SK-MEL-5 (cell line): ENCODE measurements around the gene MEIS3. TPM values are rescaled to one million over a fixed set of nuclear protein-coding genes. Genes with fewer than 3 reads are reported as not detected.

Source experiments
- DNase-seq: peaks from one replicate; pipeline ENCODE4 v3.0.0-alpha.2; 2016; ENCODE audit warnings: low read depth, low spot score
- in situ Hi-C: cut with HindIII; loops from 2 replicates; pipeline ENCODE4 v1.10.0; 2016; ENCODE audit warnings: low sequenced_read_pairs, high pct_unique_total_duplicates, low pct_unique_long_range_greater_than_20kb
- total RNA-seq: library from RNA; depleted of rRNA; stranded (reverse); fragments of >200 nt; shearing (Covaris generic); gene quantifications from 2 replicates; pipeline ENCODE4 v1.2.3, GENCODE V29; 2014

Gene MEIS3
- total RNA-seq, 1 experiment from 2014 or later = 20.0 TPM

DNA sequence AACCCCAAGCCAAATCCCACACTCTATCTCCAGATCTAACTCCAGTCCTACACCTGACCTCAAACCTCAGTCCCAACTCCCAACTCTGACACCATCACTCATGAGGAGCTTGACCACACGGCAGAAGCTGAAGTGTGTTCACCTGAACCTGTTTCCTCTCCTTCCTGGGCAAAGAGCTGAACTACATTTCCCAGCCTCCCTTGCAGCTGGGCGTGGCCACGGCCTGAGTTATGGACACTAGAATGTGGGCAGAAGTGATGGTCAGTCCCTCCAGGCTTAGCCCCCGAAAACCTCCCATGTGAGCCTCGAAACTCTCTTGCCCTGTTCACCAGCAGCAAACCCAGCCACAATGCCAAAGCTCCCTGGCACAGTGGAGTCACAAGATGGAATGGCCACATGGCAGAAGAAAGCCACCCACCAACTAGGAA lies 19.5 kb upstream of the MEIS3 start:
- peak; percentile 36 for DNase-seq
- in situ Hi-C loops = no loop called here

DNA sequence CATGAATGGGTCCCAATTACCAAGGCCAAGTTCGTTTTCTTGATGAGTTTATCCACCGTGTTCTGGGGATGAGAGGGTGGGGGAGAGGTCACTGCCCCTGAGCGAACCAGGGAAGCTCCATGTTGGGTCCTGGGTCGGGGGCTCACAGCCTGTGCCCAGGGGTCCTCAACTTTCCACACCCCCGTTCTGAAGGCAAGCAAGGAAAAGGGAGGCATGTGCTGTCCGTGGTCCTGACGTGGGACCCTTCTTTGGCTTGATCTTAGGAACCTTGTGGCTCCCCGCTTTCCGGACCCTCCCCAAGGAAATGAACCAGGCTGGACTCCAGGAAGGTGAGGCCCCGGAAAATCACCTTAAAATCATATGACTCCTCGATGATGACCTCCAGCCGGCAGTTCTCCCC lies 18.2 kb upstream of the MEIS3 start:
- in situ Hi-C loops = no loop called here
- DNase-seq = no peak

DNA sequence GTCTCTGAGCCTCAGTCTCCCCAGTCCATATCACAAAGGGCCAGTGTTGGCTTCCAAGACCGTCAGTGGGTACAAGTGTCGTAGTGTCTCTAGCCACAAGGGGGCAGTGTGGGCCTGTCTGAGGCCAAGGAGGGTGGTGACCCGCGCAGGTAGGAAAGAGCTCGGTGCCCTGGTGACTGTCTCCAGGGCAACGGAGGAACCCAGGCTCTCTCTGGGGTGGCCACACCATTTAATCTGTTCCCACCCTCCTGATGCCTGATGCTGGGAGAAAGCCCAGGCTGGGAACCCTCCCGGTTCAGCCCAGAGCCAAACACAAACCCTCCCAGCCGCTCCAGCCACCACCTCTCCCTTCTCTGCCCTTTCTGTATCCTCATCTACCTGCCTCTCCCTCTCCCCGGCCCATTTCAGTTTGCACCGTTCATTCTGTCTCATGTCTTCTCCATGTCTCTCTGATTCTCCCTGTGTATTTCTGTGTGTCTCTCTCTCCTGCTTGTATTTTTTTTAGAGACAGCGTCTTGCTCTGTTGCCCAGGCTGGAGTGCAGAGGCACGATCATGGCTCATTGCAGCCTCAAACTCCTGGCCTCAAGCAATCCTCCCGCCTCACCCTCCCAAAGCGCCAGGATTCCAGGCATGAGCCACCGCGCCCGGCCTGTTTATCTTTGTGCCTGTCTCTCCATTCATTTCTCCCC lies 17.5 kb upstream of the MEIS3 start:
- in situ Hi-C loops = no loop called here
- DNase-seq = peak; percentile 78

DNA sequence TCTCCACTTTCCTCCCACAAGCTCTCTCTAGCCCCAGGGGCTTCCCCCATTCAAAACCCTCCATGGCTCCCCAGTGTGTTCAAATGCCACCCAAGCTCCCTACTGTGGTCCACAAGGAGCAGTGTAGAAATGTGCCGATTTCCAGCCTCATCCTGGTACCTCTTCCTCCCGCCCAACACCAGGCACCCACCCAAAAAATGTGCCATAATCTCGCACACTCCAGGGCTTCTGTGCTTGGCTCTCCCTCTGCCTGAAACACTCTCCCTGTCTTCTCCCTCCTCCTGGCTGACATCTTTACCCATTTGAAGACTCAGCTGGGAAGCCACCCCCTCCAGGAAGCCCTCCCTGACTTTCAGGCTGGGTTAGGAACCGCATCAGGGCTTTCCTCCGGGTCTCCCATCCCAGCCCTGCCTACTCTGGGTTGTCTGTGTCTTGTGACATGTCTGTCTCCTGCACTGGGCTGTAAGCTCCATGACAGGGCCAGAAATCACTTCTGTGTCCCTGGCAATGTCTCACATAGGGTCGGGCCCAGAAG lies 16.6 kb upstream of the MEIS3 start:
- in situ Hi-C loops = no loop called here
- no peak for DNase-seq

DNA sequence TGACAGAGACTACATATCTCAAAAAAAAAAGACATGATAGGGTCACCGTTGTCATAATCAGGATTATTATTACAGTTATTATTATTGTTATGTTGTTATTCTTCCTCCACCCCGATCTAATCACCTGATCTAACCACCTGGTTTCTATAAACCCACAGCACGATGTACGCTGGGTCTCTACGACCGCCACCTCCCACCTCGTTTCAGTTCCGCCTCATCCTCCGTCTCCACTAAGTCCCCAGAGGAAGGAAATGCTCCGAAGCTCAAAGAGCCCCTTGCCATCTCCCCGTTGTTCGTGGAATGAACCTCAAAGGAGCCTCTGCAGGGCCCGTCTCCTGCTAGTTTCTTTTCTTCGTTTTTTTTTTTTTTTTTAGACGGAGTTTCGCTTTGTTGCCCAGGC lies 15.9 kb upstream of the MEIS3 start:
- in situ Hi-C loops = no loop called here
- DNase-seq = no peak

DNA sequence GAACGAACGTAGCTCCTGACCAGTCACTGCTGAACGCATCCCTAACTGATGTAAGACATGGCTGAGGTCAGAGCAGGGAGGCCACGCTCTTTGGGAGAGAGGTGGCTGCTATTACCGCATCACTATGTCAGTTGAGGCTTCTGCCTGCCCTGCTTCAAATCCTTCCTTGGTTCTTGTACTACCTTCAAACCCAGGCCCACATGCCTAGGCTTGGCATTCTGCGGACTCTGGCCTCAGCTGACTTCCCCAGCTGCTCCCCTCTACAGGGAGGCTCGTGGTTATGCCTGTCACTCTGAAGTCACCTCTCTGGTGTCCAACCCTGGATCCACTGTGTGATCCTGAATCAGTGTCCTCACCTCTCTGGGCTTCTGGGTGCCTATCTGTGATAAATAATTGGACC lies 14.8 kb upstream of the MEIS3 start:
- DNase-seq = no peak
- in situ Hi-C loops = no loop called here

DNA sequence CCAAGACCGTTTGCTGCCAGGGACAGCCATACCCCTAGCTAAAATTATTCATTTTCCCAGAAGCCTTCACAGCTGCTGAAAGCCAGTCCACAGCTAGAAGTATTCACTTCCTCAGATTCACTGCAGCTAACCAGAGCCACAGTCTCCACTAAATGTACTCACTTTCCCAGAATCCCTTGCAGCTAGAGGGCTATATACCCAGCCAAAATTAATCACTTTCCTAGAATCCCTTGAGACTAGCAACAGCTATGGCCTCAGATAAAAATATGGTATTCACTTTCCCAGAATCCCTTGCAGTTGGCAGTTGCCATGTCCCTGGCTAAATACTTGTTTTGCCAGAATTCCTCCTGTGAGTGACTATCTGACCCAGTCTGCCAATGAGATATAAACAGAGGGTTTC lies 13.8 kb upstream of the MEIS3 start:
- no peak for DNase-seq
- in situ Hi-C loops = no loop called here

DNA sequence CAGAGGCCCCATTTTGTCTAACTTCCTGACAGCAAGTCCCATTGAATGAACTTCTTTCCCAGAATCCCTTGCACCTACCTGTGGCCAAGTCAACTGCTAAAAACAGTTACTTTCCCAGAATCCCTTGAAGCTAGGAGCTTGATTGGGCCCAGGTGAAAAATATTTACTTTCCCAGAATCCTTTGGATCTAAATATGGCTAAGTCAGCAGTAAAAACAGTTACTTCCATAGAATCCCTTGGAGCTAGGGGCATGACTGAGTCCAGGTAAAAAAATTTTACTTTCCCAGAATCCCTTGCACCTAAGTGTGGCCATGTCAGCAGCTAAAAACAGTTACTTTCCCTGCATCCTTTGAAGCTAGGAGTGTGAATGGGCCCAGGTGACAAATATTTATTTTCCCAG lies 13.2 kb upstream of the MEIS3 start:
- DNase-seq = no peak
- in situ Hi-C loops = no loop called here

DNA sequence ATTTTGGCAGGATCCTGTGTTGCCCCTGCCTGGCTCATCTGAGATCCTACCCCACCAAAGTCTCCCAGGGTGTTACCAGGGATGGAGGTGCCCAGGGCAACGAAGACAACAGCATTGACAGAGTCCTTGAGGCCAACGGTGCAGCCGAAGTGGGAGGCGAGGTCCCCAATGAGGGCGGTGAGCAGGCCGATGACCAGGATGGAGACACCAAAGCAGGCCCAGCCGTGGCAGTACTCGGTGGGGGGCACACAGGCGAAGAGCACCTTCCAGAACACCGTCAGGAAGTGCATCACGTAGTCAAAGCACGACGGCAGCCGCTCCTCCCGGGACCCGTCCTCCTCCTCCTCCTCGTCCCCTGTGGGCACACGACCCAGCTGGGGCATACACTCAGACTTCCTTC lies 12.8 kb upstream of the MEIS3 start:
- in situ Hi-C loops = no loop called here
- DNase-seq = no peak

DNA sequence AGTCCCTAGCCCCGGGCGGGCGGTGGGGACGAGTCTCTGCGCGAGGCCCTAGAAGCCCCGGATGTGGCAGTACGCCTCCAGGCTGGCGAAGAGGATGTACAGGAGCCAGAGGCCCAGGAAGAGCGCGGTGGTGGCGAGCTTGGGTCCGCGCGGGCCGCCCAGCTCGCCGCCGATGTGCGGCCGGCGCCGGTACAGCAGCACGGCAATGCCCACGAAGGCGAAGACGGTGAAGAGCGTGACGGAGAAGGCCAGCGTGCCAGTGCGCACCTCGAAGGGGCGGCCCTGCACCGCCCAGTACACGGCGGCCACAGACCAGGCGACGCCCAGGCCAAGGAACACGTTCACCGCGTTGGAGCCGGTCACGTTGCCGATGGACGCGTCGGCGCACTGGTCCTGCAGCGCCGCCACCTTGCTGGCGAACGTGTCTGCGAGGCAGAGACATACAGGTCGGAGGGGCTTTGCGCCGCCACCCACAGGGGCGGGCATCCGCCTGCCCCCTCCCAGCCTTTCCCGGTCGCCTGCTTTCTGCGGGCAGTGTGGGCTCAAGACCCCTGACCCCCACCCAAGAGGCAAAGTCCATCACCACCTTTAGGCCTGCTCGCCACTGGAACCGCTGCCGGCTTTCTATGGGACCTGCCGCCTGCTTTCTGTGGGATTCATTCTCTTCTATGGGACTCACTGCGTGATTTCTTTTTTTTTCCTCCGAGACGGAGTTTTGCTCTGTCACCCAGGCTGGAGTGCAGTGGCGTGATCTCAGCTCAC lies 10.9 kb upstream of the MEIS3 start:
- in situ Hi-C loops = no loop called here
- DNase-seq = no peak

DNA sequence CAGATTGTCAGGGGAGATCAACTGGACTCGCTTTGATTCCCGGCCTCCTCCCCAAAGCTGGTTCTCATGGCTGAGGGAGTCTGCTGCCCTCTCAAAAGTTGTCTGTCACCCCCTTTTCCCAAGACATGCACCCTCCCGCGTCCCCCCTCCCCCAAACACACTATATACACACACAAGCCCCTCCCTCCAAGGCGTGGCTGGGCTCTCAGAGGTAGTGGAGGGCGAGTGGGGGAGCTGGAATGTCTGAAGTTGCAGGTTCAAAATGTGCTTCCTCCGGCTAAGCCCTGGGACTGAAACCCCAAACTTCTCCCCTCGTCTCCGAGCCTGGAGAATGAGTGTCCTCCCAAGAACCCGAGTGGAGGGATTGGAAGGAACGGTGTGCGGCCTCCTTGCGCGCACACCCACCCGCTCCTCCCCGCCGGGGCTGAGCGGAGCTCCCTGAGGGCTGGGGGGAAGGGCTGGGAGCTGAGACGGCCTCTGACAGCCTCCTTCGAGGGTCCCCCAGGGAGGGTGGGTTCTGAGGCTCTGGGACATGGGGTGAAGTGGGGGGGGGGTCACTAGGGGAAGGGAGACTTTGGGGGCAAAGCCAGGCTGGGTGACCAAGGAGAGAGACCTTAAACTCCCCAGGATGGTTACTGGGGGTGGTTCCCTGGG lies 9.9 kb upstream of the MEIS3 start:
- in situ Hi-C loops = no loop called here
- DNase-seq = no peak

DNA sequence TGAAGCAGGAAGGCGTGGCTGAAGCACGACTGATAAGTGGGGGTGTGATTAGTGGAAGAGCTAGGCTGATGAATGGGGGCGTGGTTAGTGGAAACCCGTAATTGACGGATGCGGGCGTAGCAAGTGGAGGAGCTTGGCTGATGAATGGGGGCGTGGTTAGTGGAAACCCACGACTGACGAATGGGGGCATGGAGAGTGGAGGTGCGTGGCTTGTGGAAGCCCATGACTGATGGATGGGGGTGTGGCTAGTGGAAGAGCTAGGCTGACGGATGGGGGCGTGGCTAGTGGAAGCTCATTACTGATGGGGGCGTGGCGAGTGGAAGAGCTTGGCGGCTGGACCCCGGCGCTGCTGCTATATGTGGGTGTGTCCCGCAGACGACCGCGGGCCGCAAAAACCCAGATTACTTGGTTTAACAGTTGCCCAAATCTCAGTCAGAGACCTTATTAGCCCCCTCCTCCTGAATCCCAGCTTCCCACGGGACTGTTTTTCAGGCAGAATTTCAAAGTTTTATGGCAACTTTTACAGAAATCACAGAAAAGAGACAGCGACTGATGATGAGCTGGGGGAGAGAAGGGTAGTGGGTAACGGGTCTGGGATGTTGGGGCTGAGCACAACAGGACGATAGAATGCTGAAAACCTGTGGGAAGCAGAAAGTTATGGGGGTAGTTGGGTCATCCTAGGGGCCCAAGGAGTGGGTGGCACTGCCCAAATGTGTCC lies 9.0 kb upstream of the MEIS3 start:
- DNase-seq = peak; percentile 99
- in situ Hi-C loops = no loop called here

DNA sequence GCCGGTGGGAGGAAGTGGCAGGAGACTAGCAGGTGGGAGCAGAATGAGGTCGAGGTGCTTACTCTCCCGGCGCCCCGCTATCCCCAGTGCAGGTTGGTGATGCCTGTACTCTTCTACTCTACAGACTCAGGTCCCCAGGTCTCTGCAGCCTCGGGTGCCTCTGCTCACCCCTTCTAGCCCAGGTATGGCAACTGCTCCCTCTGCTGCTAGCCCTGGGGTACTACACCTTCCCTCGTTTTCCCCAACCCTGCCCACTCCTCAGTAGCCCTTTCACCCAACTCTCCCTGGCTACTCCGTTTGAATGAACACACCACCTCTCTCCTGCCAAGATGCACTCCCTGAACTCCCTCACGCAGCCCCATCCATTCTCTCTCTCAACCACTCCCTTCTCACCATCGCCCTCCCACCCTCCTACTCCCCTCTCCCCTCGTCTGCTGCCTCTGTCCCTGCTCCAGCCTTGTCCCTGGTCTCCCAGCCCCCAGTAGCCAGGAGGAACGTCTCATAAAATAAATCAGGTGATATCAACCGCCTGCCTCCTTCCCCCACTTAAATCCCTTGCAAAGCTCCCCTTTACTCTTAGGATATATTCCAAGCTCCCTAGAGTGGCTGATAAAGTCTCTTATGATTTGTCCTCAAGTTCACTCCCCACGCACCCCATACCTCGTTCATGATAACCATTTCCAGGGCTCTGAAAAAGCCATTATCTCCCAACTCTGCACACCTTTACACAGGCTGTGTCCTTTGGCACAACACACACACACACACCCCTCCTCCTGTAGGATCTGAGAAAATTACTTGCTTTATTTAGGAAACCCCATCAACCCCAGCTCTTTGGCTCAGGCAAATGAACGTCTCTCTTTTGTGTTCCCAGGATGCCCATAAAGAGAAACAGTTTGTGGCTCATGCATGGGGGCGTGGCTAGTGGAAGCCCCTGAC lies 8.2 kb upstream of the MEIS3 start:
- DNase-seq = peak; percentile 78
- in situ Hi-C loops = no loop called here

DNA sequence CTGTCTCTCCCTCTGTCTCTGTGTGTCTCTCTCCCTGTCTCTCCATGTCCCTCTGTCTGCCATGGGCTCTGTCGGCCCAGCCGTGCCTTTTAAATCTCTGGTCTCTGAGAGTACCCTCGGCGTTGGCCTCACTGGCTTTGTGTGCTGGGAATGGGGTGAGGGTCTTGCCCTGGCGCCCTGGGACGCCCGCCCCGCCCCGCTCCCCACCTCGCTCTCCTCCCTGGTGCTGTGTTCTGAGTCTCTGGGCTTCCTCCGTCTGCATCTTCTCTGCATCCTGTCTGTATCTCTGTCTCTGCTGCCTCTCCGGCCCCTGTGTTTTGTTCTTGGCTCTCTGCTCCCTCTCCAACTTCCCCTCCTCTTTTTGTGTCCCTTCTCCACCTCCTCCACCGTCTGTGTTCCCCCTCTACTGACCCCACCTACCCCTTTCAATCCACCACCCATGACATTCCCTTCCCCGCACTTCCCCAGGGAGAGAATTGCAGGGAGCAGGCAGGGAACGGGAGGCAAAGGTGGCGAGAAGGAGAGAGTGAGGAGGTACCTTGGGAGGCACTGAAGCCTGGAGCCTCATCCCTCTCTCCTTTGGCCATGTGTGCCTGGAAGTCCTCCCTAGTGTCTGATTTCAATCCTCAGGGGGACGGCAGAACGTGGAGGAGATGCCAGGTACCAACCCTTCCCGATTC lies 4.0 kb upstream of the MEIS3 start:
- DNase-seq = no peak
- in situ Hi-C loops = no loop called here

DNA sequence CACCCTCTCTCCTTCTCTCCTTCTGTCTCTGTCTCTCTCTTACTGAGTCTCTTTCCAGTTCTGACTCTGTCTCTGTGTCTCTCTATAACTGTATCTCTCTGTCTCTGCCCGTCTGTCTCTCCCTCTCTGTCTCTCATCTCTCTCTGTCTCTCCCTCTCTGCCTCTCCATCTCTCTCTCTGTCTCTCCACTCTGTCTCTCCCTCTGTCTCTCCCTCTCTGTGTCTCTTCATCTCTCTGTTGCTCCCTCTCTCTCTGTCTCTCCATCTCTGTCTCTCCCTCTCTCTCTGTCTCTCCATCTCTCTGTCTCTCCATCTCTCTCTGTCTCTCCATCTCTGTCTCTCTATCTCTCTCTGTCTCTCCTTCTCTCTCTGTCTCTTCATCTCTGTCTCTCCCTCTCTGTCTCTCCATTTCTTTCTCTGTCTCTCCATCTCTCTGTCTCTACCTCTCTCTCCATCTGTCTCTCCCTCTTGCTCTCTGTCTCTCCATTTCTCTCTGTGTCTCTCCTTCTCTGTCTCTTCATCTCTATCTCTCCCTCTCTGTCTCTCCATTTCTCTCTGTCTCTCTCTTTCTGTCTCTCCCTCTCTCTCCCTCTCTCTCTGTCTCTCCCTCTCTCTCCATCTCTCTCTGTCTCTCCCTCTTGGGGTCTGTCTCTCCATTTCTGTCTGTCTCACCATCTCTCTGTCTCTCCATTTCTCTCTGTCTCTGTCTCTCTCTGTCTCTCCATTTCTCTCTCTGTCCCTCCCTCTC lies 3.3 kb upstream of the MEIS3 start:
- in situ Hi-C loops = no loop called here
- no peak for DNase-seq

DNA sequence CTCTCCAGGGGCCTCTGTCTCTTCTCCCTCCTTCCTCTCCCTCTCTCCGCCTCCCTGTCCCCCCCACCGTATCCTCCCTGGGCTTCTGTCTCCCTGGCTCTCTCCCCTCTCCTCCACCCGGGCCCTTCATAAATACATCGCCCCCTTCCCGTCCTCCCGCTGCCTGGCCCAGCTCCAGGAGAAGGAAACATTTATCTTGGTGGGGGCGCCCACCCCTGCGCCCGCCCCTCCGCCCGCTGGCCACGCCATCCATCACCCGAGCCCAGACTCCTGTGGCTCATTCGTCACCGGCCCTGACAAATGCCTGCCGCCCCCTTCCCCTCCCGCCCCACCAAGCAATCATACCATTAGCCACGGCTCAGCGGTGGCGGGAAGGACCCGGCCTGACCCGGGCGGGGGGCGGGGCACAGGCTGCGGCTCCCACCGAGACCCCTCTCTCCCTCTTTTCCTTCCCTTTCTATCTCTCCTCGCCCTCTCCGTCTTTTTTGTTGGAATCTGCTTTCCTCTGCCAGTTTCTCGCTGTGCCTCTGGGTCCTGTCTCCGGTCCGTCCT lies 2.6 kb upstream of the MEIS3 start:
- in situ Hi-C loops = no loop called here
- no peak for DNase-seq
